ENCODE measurements around the gene RNF112. TPM values are rescaled to one million over a fixed set of nuclear protein-coding genes. Genes with fewer than 3 reads are reported as not detected.
"Not testable (repeated sequence)": the region's sequence is repeated elsewhere in the genome, so short reads cannot be mapped to it uniquely, and the experiment has no call there.

The RNF112 gene
- total RNA-seq, 4 donors from 2014 or later, result 0.83 to 3.5 (median 2.2) TPM

DNA sequence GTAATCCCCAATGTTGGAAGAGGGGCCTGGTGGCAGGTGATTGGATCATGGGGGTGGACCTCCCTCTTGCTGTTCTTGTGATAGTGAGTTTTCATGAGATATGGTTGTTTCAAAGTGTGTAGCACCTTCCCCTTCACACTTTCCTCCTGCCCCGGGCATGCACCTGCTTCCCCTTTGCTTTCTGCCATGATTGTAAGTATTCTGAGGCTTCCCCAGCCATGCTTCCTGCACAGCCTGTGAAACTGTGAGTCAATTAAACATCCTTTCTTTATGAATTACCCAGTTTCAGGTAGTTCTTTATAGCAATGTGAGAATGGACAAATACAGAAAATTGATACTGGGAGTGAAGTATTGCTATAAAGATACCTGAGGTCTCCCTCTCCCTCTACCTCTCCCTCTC lies 29.4 kb downstream of the RNF112 start:
- 73 to 83% methylated on average over 1 of the region's 1 CpG for WGBS, 2 donors
- TF ChIP-seq, protein P1, sequence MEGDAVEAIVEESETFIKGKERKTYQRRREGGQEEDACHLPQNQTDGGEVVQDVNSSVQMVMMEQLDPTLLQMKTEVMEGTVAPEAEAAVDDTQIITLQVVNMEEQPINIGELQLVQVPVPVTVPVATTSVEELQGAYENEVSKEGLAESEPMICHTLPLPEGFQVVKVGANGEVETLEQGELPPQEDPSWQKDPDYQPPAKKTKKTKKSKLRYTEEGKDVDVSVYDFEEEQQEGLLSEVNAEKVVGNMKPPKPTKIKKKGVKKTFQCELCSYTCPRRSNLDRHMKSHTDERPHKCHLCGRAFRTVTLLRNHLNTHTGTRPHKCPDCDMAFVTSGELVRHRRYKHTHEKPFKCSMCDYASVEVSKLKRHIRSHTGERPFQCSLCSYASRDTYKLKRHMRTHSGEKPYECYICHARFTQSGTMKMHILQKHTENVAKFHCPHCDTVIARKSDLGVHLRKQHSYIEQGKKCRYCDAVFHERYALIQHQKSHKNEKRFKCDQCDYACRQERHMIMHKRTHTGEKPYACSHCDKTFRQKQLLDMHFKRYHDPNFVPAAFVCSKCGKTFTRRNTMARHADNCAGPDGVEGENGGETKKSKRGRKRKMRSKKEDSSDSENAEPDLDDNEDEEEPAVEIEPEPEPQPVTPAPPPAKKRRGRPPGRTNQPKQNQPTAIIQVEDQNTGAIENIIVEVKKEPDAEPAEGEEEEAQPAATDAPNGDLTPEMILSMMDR (IDR thresholded peaks at IDR 0.05), result no peak
- TF ChIP-seq POLR2A (IDR thresholded peaks at IDR 0.05), result no peak
- no peak overlapping the region for H3K27ac ChIP-seq
- H3K36me3 ChIP-seq, result no peaks in the 10 kb centered on the region
- H3K27me3 ChIP-seq, result no peaks in the 10 kb centered on the region
- H3K9me3 ChIP-seq, result no peaks in the 10 kb centered on the region
- H3K4me3 ChIP-seq (replicated peaks in 1 of 3), result no peak overlapping the region
- H3K4me1 ChIP-seq, result no peaks in the 10 kb centered on the region
- no peak for DNase-seq
- intact Hi-C loops (cut with DNase I), result no loop called here

- intact Hi-C loops (cut with DNase I); DNase-seq: not testable (repeated sequence)
- 100% methylated on average over 2 of the region's 25 CpGs; no CpG with 5 or more reads in 1 of the 2 donors for WGBS, 2 donors
Observed at GRCh38 chr17:19441288-19441687, 30.3 kb downstream of the RNF112 start.

GRCh38 chr17:19442731-19443130 lies 31.7 kb downstream of the RNF112 start:
- H3K4me1 ChIP-seq, result no peaks in the 10 kb centered on the region
- no peaks in the 10 kb centered on the region for H3K9me3 ChIP-seq
- DNase-seq, result no peak
- TF ChIP-seq, protein P1 (IDR thresholded peaks at IDR 0.05), result no peak
- no peak for TF ChIP-seq POLR2A (IDR thresholded peaks at IDR 0.05)
- intact Hi-C loops (cut with DNase I), result no loop called here
- no peak overlapping the region for H3K4me3 ChIP-seq (replicated peaks in 1 of 3)
- no peak overlapping the region for H3K27ac ChIP-seq
- H3K27me3 ChIP-seq, result no peaks in the 10 kb centered on the region
- no peaks in the 10 kb centered on the region for H3K36me3 ChIP-seq
- WGBS, 2 donors, result 81 to 85% methylated on average over 2 of the region's 2 CpGs

More at GRCh38 chr17:19441288-19441687, 30.3 kb downstream of the RNF112 start:
- H3K9me3 ChIP-seq; H3K27me3 ChIP-seq; H3K4me1 ChIP-seq; H3K36me3 ChIP-seq; H3K4me3 ChIP-seq (replicated peaks in 1 of 3); H3K27ac ChIP-seq: not testable (repeated sequence)

DNA sequence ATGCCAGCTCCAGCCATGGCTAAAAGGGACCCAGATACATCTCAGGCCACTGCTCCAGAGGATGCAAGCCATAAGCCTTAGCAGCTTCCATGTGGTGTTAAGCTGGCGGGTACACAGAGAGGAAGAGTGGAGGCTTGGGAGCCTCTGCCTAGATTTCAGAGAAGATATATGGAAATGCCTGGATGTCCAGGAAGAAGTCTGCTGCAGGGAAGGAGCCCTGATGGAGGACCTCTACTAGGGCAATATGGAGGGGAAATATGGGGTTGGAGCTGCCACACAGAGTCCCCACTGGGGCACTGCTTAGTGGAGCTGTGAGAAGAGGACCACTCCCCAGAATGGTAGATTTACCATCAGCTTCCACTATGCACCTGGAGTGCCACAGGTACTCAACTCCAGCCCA lies 32.1 kb downstream of the RNF112 start:
- no peaks in the 10 kb centered on the region for H3K4me1 ChIP-seq
- 93 to 100% methylated on average over 1 of the region's 1 CpG for WGBS, 2 donors
- H3K4me3 ChIP-seq (replicated peaks in 1 of 3), result no peak overlapping the region
- H3K9me3 ChIP-seq, result no peaks in the 10 kb centered on the region
- intact Hi-C loops (cut with DNase I), result no loop called here
- H3K27ac ChIP-seq, result no peak overlapping the region
- TF ChIP-seq, protein P1 (IDR thresholded peaks at IDR 0.05), result no peak
- TF ChIP-seq POLR2A (IDR thresholded peaks at IDR 0.05), result no peak
- no peaks in the 10 kb centered on the region for H3K36me3 ChIP-seq
- no peaks in the 10 kb centered on the region for H3K27me3 ChIP-seq
- no peak for DNase-seq

DNA sequence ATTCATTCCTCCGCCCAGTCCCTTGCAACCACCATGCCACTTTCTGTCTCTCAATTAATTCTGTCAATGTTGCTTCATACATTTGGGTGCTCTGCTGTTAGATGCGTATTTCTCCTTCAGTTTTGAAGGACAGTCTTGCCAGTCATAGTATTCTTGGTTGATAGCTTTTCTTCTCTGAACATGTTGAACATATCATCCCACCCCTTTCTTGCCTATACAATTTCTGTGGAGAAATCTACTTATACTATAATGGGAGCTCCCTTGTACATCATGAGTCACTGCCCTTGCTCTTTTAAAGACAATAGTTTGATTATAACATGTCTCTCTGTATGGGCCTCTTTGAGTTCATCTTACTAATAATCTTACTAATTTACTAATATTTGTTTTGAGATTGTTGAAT lies 34.1 kb downstream of the RNF112 start:
- Histone ChIP-seq H3K4me1 (no peaks in the 10 kb centered on the region), H3K27ac (no peak overlapping the region), H3K36me3 (no peaks in the 10 kb centered on the region), H3K9me3 (no peaks in the 10 kb centered on the region), H3K27me3 (no peaks in the 10 kb centered on the region), H3K4me3 (replicated peaks in 1 of 3) (no peak overlapping the region)
- intact Hi-C loops (cut with DNase I), result loop anchor here (5.0 kb wide), 2 partner anchors 83 to 322 kb away; partner anchors contain the start of gene B9D1
- TF ChIP-seq, protein P1 (IDR thresholded peaks at IDR 0.05), result no peak
- no peak for TF ChIP-seq POLR2A (IDR thresholded peaks at IDR 0.05)
- WGBS, 2 donors, result 97 to 98% methylated on average over 2 of the region's 2 CpGs
- no peak for DNase-seq

DNA sequence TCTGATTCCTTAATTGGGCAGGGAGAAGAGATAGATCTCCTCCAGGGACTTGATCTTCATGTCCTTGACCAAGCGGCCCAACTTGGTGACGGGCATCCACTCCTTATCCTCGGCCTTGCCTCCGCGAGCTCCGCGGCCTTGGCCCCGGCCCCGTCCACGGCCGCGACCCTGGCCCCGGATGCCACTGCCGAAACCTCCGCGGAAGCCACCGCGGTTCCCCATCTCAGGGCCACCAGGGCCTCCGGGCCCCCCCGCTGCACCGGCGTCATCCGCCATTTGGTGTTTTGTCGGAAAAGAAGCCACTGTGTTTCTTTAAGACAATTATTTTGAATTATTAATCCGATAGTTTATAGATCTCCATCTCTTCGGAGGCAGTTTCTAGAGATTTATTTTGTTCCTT lies 35.5 kb downstream of the RNF112 start:
- WGBS, 2 donors, result 89 to 90% methylated on average over 25 to 26 of the region's 26 CpGs
- not testable (repeated sequence) for H3K36me3 ChIP-seq; H3K4me3 ChIP-seq (replicated peaks in 1 of 3); H3K9me3 ChIP-seq; H3K27me3 ChIP-seq; H3K4me1 ChIP-seq; DNase-seq
- intact Hi-C loops (cut with DNase I), result loop anchor here (5.0 kb wide), 2 partner anchors 84 to 321 kb away; partner anchors contain the start of gene B9D1
- peak overlapping the region in 2 of 3 donors; percentile 21 to 22 for H3K27ac ChIP-seq
